ENCODE measurements around the gene EMC9. TPM values are rescaled to one million over a fixed set of nuclear protein-coding genes. Genes with fewer than 3 reads are reported as not detected.

The EMC9 gene
- polyA plus RNA-seq, 1 of the 3 experiments (the other 2 are of a cell fraction), result 19.3 TPM

DNA sequence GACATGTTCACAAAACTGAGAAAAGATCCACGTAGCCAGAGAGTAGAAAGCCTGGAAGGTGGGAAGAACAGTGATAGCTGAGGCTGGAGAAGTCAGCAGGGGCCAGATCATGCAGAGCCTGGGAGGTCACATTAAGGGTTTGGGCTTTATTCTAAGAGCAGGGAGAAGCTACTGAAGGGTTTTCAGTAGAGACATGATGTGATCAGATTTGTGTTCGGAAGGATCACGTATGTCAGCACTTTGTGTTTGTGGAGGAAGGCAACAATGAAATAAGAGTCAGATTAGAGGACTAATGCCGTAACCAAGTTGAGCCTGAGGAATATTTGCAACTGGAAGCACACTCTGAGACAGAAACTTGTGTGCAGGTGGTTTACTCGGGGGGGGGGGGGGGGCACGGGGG, 51.5 kb downstream of the EMC9 start:
- Histone ChIP-seq H3K27me3 (ENCODE audit: insufficient read depth) (no peaks in the 10 kb centered on the region), H3K9ac (no peak overlapping the region), H2AFZ (ENCODE audit: low read depth) (no peak overlapping the region), H4K20me1 (ENCODE audit: insufficient read depth) (no peaks in the 10 kb centered on the region), H3K4me2 (no peak overlapping the region), H3K9me3 (no peaks in the 10 kb centered on the region), H3K4me1 (ENCODE audit: control insufficient read depth in 1 of 2, insufficient read depth in 2 of 2, low read depth in 1 of 2, low read length in 1 of 2) (peaks cover 3 to 7% of the 10 kb centered on the region in 2 experiments; a peak in 1 of 4 replicates), H3K36me3 (replicated peaks in 1 of 2; ENCODE audit: control insufficient read depth in 1 of 2, insufficient read depth in 2 of 2, low read length in 1 of 2) (no peaks in the 10 kb centered on the region), H3K79me2 (ENCODE audit: insufficient read depth) (peaks cover 4% of the 10 kb centered on the region; the same call in 1 of the 2 replicates), H3K27ac (ENCODE audit: low read depth in 2 of 2, low read length in 1 of 2) (no peak overlapping the region), H3K9me2 (no peaks in the 10 kb centered on the region), H3K4me3 (ENCODE audit: low read depth in 2 of 2, low read length in 1 of 2) (no peak overlapping the region), H3F3A (replicated peaks; ENCODE audit: insufficient read depth) (peaks cover 3% of the 10 kb centered on the region)
- POLR2A ChIA-PET, result interaction anchor here (1.0 to 6.2 kb wide), 6 partner anchors 8 to 38 kb away, joined by 4 to 44 read pairs (median 4); partner anchors contain the start of gene CARMIL3
- CTCF ChIA-PET, result interaction anchor here (1.1 to 25.4 kb wide), 10 partner anchors 16 to 127 kb away, joined by 3 to 1159 read pairs (median 4); partner anchors contain the start of genes CARMIL3, CPNE6, DCAF11 and NRL
- no peak for DNase-seq
- 89% methylated on average over 6 of the region's 6 CpGs for WGBS (ENCODE audit: low lambda C conversion rate)
- TF ChIP-seq EP300 (IDR thresholded peaks at IDR 0.05; ENCODE audit: borderline replicate concordance in 1 of 2, low read depth in 1 of 2, low read length in 1 of 2) (no peak), GATA2 (CRISPR knock-in tag; IDR thresholded peaks at IDR 0.05) (no peak), JUND (IDR thresholded peaks at IDR 0.05) (no peak)
- TF ChIP-seq, protein P1, sequence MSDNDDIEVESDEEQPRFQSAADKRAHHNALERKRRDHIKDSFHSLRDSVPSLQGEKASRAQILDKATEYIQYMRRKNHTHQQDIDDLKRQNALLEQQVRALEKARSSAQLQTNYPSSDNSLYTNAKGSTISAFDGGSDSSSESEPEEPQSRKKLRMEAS (IDR thresholded peaks at IDR 0.05; ENCODE audit: low read depth), result no peak

Small RNA genes within 50 kb of the gene (small RNA-seq; reads per million reads assigned to genes)
- 0 to 0.59 (median 0) reads per million in 7 experiments for gene AL136295.4
- gene IPO4, result 0 to 1.1 (median 0) reads per million in 7 experiments
- gene IRF9, result 0 to 1.1 (median 0.29) reads per million in 7 experiments
- 0 to 223 (median 0) reads per million in 7 experiments for gene RNA5SP383

Other genes with a start within 250 kb of the EMC9 start
- gene DHRS4, start 187.8 kb downstream of the EMC9 start, polyA plus RNA-seq (2012; rRNA removed), result 42.3 and 50.5 TPM in 2 replicates
- gene DHRS4L2, start 152.7 kb downstream of the EMC9 start, polyA plus RNA-seq (2012; rRNA removed), result 12.1 and 14.6 TPM in 2 replicates
- gene CARMIL3, start 89.6 kb downstream of the EMC9 start, polyA plus RNA-seq (2012; rRNA removed), result 0.32 and 0.43 TPM in 2 replicates
- gene CPNE6, start 70.0 kb downstream of the EMC9 start, polyA plus RNA-seq (2012; rRNA removed), result not detected in 2 replicates
- gene PCK2, start 47.3 kb downstream of the EMC9 start, polyA plus RNA-seq (2012; rRNA removed), result 16.2 and 16.6 TPM in 2 replicates
- 34.6 and 36.7 TPM in 2 replicates for gene DCAF11, start 26.8 kb downstream of the EMC9 start, polyA plus RNA-seq (2012; rRNA removed)
- 0.76 and 0.88 TPM in 2 replicates for gene NRL, start 26.6 kb downstream of the EMC9 start, polyA plus RNA-seq (2012; rRNA removed)
- gene FITM1, start 10.9 kb downstream of the EMC9 start, polyA plus RNA-seq (2012; rRNA removed), result 0.12 TPM in 1 of 2 replicates, not detected in the other
- 154 and 287 TPM in 2 replicates for gene PSME1, start 5.4 kb downstream of the EMC9 start, polyA plus RNA-seq (2012; rRNA removed)
- gene PSME2, start 5.0 kb upstream of the EMC9 start, polyA plus RNA-seq (2012; rRNA removed), result 129 and 147 TPM in 2 replicates
- 19.2 and 20.4 TPM in 2 replicates for gene RNF31, start 5.9 kb upstream of the EMC9 start, polyA plus RNA-seq (2012; rRNA removed)
- gene IRF9, start 19.7 kb upstream of the EMC9 start, polyA plus RNA-seq (2012; rRNA removed), result 37.6 and 43.6 TPM in 2 replicates
- 13.1 and 23.2 TPM in 2 replicates for gene REC8, start 30.5 kb upstream of the EMC9 start, polyA plus RNA-seq (2012; rRNA removed)
- 39.7 and 61.3 TPM in 2 replicates for gene IPO4, start 47.2 kb upstream of the EMC9 start, polyA plus RNA-seq (2012; rRNA removed)
- gene TM9SF1, start 53.9 kb upstream of the EMC9 start, polyA plus RNA-seq (2012; rRNA removed), result 48.7 and 54.8 TPM in 2 replicates
- gene TSSK4, start 64.1 kb upstream of the EMC9 start, polyA plus RNA-seq (2012; rRNA removed), result 0.05 TPM in 1 of 2 replicates, not detected in the other
- gene CHMP4A, start 71.9 kb upstream of the EMC9 start, polyA plus RNA-seq (2012; rRNA removed), result 92.4 and 96.1 TPM in 2 replicates
- 36.4 and 36.7 TPM in 2 replicates for gene MDP1, start 74.5 kb upstream of the EMC9 start, polyA plus RNA-seq (2012; rRNA removed)
- 465 and 534 TPM in 2 replicates for gene NEDD8, start 90.8 kb upstream of the EMC9 start, polyA plus RNA-seq (2012; rRNA removed)
- 97.0 and 149 TPM in 2 replicates for gene GMPR2, start 91.3 kb upstream of the EMC9 start, polyA plus RNA-seq (2012; rRNA removed)
- 38.3 and 42.2 TPM in 2 replicates for gene TINF2, start 101.0 kb upstream of the EMC9 start, polyA plus RNA-seq (2012; rRNA removed)
- 2.7 and 3.0 TPM in 2 replicates for gene TGM1, start 121.6 kb upstream of the EMC9 start, polyA plus RNA-seq (2012; rRNA removed)
- gene RABGGTA, start 130.0 kb upstream of the EMC9 start, polyA plus RNA-seq (2012; rRNA removed), result 54.9 and 59.4 TPM in 2 replicates
- gene DHRS1, start 158.2 kb upstream of the EMC9 start, polyA plus RNA-seq (2012; rRNA removed), result 65.4 and 71.7 TPM in 2 replicates
- 11.9 and 17.2 TPM in 2 replicates for gene NOP9, start 158.3 kb upstream of the EMC9 start, polyA plus RNA-seq (2012; rRNA removed)
- 0.03 and 0.05 TPM in 2 replicates for gene CIDEB, start 166.4 kb upstream of the EMC9 start, polyA plus RNA-seq (2012; rRNA removed)
- 8.2 and 12.2 TPM in 2 replicates for gene LTB4R2, start 168.5 kb upstream of the EMC9 start, polyA plus RNA-seq (2012; rRNA removed)
- gene LTB4R, start 169.9 kb upstream of the EMC9 start, polyA plus RNA-seq (2012; rRNA removed), result 11.9 and 14.0 TPM in 2 replicates
- gene ADCY4, start 193.5 kb upstream of the EMC9 start, polyA plus RNA-seq (2012; rRNA removed), result 0.03 and 0.08 TPM in 2 replicates
- not detected in 2 replicates for gene RIPK3, start 198.4 kb upstream of the EMC9 start, polyA plus RNA-seq (2012; rRNA removed)
- 24.9 and 25.3 TPM in 2 replicates for gene NFATC4, start 226.6 kb upstream of the EMC9 start, polyA plus RNA-seq (2012; rRNA removed)